Esophagus squamous epithelium (tissue), 5 donors: ENCODE results near the gene PHF21B. TPM values are rescaled to one million over a fixed set of nuclear protein-coding genes. Genes with fewer than 3 reads are reported as not detected.

Experiments used
- DNase-seq: peaks from one replicate; lab custom pipeline; 2025; lab: John Stamatoyannopoulos, UW
- H3K27ac ChIP-seq, 4 donors: fragments of 200-600 bp; sonication (generic); one replicate each; pipeline ENCODE4 v1.5.1; 2016 to 2019; ENCODE audit warnings: mild to moderate bottlenecking in 1 of 4
- H3K27me3 ChIP-seq, 4 donors: fragments of 200-600 bp; sonication (generic); 1 replicate in 3 of 4; 2 replicates in 1 of 4; pipeline versions ENCODE4 v1.5.1 to v1.6.0; 2017 to 2021; ENCODE audit warnings: antibody characterized with exemption in 1 of 4
- H3K36me3 ChIP-seq, 3 donors: fragments of 200-600 bp; sonication (generic); one replicate each; pipeline ENCODE4 v1.5.1; 2016 to 2019
- H3K4me1 ChIP-seq, 3 donors: fragments of 200-600 bp; sonication (generic); one replicate each; pipeline ENCODE4 v1.5.1; 2017 to 2019
- H3K4me3 ChIP-seq, 4 donors: fragments of 200-600 bp; sonication (generic); 1 replicate in 3 of 4; 2 replicates in 1 of 4; pipeline ENCODE4 v1.5.1; 2016 to 2019; ENCODE audit warnings: mild to moderate bottlenecking in 2 of 4, moderate library complexity in 1 of 4
- H3K9me3 ChIP-seq, 3 donors: fragments of 200-600 bp; sonication (generic); one replicate each; pipeline ENCODE4 v1.5.1; 2016 to 2019
- CTCF ChIP-seq, 6 experiments: fragments of 450-650 bp in 4 of 6; fragments of 200-600 bp in 2 of 6; sonication (generic) in 2 of 6; IDR thresholded peaks; one replicate each; pipeline ENCODE4 v1.5.1; 2016 to 2019; ENCODE audit warnings: antibody characterized with exemption in 6 of 6, mild to moderate bottlenecking in 4 of 6, moderate library complexity in 4 of 6
- POLR2A ChIP-seq, 4 donors: fragments of 450-650 bp; IDR thresholded peaks; one replicate each; pipeline ENCODE4 v1.6.1; 2017; ENCODE audit warnings: antibody characterized with exemption in 4 of 4, mild to moderate bottlenecking in 4 of 4, moderate library complexity in 3 of 4
- WGBS, 2 donors: methylation state at CpG; one replicate each; pipeline ENCODE4 v1.1.5; 2018; 5-methylcytosine and 5-hydroxymethylcytosine counted together
- intact Hi-C: fragments of 100-400 bp; cut with DNase I; formaldehyde crosslinking; loops from one replicate; pipeline ENCODE4 v1.15.0; 2022
- total RNA-seq, 4 donors: library from RNA; depleted of rRNA; stranded (reverse); fragments of >200 nt; gene quantifications; one replicate each; pipeline ENCODE4 v1.1.0, GENCODE V29; 2016
- donor health status: DM: yes; HTN: yes; CAD: no.

Gene PHF21B
- total RNA-seq, 4 donors from 2014 or later, result 0.04 to 0.19 TPM; not detected in 2

- intact Hi-C loops, result no loop called here
- 19 to 20% methylated on average over 6 to 7 of the region's 7 CpGs for WGBS, 2 donors
- no peak for DNase-seq
- H3K4me1 ChIP-seq, result no peaks in the 10 kb centered on the region
- H3K27ac ChIP-seq, result no peak overlapping the region
- no peak overlapping the region for H3K4me3 ChIP-seq
- no peak for TF ChIP-seq CTCF (IDR thresholded peaks at IDR 0.05)
- TF ChIP-seq POLR2A (IDR thresholded peaks at IDR 0.05), result no peak
- no peaks in the 10 kb centered on the region for H3K9me3 ChIP-seq
- H3K36me3 ChIP-seq, result no peaks in the 10 kb centered on the region
- H3K27me3 ChIP-seq, result peaks cover 0 to 32% (median 0%) of the 10 kb centered on the region in 4 donors
These were observed 14.7 kb downstream of the PHF21B start for GRCh38 chr22:44995105-44995514.

- TF ChIP-seq POLR2A (IDR thresholded peaks at IDR 0.05) (no peak), CTCF (IDR thresholded peaks at IDR 0.05) (no peak)
- Histone ChIP-seq H3K4me1 (no peaks in the 10 kb centered on the region), H3K27ac (no peak overlapping the region), H3K27me3 (peaks cover 0 to 32% (median 0%) of the 10 kb centered on the region in 4 donors), H3K4me3 (no peak overlapping the region), H3K9me3 (no peaks in the 10 kb centered on the region), H3K36me3 (no peaks in the 10 kb centered on the region)
- 74% methylated on average over 8 to 12 of the region's 19 CpGs for WGBS, 2 donors
- intact Hi-C loops, result no loop called here
- DNase-seq, result no peak
These were observed 15.3 kb downstream of the PHF21B start for GRCh38 chr22:44994399-44995104.

- no peak for DNase-seq
- 76 to 87% methylated on average over 5 to 7 of the region's 13 CpGs for WGBS, 2 donors
- Histone ChIP-seq H3K4me3 (no peak overlapping the region), H3K9me3 (no peaks in the 10 kb centered on the region), H3K36me3 (no peaks in the 10 kb centered on the region), H3K27ac (no peak overlapping the region), H3K27me3 (peaks cover 0 to 32% (median 0%) of the 10 kb centered on the region in 4 donors), H3K4me1 (no peaks in the 10 kb centered on the region)
- TF ChIP-seq CTCF (IDR thresholded peaks at IDR 0.05), result no peak
- intact Hi-C loops, result no loop called here
These were observed 17.6 kb downstream of the PHF21B start for GRCh38 chr22:44992166-44992565.

GRCh38 chr22:44991218-44991617 is 18.6 kb downstream of the PHF21B start:
- H3K27ac ChIP-seq, result no peak overlapping the region
- intact Hi-C loops, result no loop called here
- H3K9me3 ChIP-seq, result no peaks in the 10 kb centered on the region
- peaks cover 0 to 23% (median 0%) of the 10 kb centered on the region in 4 donors for H3K27me3 ChIP-seq
- no peaks in the 10 kb centered on the region for H3K4me1 ChIP-seq
- TF ChIP-seq POLR2A (IDR thresholded peaks at IDR 0.05) (no peak), CTCF (IDR thresholded peaks at IDR 0.05) (no peak)
- DNase-seq, result no peak
- WGBS, 2 donors, result 67 to 83% methylated on average over 8 to 9 of the region's 10 CpGs
- no peak overlapping the region for H3K4me3 ChIP-seq
- no peaks in the 10 kb centered on the region for H3K36me3 ChIP-seq

GRCh38 chr22:44990810-44991209 is 19.0 kb downstream of the PHF21B start:
- H3K27me3 ChIP-seq, result peaks cover 0 to 19% (median 0%) of the 10 kb centered on the region in 4 donors
- no peaks in the 10 kb centered on the region for H3K9me3 ChIP-seq
- H3K27ac ChIP-seq, result no peak overlapping the region
- WGBS, 2 donors, result 77 to 87% methylated on average over 4 to 12 of the region's 15 CpGs
- H3K4me3 ChIP-seq, result no peak overlapping the region
- no peaks in the 10 kb centered on the region for H3K36me3 ChIP-seq
- H3K4me1 ChIP-seq, result no peaks in the 10 kb centered on the region
- TF ChIP-seq POLR2A (IDR thresholded peaks at IDR 0.05) (no peak), CTCF (IDR thresholded peaks at IDR 0.05) (no peak)
- intact Hi-C loops, result no loop called here
- no peak for DNase-seq
